LNCAP (cell line): Measurements from ENCODE around the gene SETBP1.

Source experiments
- TF ChIP-seq, protein P1 (sequence below): fragments of 450-650 bp; IDR thresholded peaks from 2 replicates; pipeline ENCODE4 v1.5.1; 2017; ENCODE audit warnings: mild to moderate bottlenecking

SETBP1 gene

DNA sequence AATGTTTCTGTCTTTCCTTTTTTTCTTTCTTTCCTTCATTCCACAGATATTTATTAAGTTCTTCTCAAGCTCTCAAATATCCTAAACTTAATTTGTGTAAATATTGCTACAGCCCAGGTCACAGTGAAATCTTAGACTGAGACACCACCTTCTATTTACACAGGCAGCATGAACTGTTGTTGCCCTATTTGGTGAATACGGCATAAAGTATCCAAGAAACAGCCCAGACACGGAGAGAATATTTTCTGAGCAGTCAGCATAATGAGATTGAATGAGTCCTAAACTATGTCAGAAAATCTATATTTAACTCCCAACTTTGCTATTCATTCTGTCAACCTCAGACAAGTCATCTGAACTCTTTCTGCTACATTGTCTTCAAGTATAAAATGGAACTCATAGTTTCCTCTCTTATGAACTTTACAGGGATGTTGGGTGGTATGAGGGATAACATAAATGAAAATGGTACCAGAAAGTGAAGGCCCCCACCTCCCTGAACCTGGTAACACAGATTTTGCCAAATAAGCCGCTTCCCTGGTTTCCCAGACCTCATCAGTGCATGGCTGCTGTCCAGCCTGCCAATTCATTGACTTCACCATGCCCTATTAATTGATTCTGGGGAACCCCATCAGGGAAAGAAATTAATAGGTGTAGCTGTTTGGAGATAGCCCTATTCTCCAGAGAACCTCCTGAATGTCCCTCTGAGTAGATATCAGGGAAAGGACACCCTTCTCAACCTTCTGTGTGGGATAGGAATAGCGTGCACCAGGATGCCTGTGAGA is 235.9 kb downstream of the SETBP1 start:
- TF ChIP-seq, protein P1, sequence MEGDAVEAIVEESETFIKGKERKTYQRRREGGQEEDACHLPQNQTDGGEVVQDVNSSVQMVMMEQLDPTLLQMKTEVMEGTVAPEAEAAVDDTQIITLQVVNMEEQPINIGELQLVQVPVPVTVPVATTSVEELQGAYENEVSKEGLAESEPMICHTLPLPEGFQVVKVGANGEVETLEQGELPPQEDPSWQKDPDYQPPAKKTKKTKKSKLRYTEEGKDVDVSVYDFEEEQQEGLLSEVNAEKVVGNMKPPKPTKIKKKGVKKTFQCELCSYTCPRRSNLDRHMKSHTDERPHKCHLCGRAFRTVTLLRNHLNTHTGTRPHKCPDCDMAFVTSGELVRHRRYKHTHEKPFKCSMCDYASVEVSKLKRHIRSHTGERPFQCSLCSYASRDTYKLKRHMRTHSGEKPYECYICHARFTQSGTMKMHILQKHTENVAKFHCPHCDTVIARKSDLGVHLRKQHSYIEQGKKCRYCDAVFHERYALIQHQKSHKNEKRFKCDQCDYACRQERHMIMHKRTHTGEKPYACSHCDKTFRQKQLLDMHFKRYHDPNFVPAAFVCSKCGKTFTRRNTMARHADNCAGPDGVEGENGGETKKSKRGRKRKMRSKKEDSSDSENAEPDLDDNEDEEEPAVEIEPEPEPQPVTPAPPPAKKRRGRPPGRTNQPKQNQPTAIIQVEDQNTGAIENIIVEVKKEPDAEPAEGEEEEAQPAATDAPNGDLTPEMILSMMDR, result no peak

DNA sequence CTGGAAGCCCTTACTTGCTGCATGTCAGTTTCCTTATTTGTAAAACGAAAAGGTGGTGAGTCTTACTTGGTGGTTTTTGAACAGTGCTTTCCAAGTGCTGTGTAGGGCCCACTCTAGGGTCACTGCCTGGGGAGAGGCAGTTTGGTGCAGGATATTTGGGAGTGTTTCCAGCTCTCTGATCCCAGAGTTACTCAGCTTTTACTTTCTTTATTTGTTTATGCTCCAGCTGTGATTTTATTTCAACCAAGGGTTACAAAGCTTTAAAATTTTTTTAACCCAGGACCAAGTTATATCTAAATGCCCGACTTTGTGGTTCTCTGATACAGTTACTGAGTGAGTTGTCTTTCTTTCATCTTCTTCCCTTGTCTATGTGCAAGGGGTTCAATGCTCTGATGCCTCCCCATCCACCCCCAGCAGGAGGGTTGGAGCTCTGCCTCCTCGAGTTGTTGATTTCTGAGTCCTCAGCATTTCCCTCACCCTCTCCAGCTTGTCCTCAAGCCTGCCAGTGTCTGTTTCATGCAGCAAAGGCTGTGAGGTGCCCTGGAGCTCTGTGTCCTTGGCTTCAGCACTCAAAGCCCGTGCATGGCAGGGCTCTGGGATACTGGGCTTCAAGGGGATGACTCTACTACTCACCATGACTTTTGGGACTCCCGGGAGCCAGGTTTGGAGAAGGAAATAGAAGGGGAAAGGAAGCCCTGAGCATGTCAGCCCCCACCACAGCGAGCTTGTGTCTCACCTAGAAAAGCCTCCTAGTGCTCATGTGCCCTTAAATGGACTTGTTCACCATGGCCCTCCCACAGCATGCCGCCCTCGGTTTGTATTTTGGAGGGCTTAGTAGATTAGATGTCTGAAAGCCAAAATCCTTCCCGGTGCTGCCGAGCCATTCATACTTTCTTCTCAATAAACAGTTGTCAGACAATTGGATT is 236.8 kb downstream of the SETBP1 start:
- TF ChIP-seq, protein P1, result no peak

DNA sequence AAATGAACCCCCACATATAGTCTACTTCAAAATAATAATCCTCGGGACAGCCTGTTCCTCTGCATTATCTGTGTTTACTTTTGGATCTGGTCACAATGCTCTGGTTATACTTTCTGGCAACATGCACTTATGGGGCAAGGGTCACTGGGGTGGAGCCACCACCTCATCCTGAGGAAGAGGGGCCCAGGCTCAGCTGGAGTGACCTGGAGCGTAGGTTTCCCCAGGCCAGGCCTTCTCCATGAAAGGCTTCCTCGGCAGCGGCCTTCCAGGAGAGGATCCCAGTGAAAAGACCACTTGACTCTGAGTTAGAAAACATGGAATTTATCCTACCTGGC is 237.4 kb downstream of the SETBP1 start:
- TF ChIP-seq, protein P1, result no peak

DNA sequence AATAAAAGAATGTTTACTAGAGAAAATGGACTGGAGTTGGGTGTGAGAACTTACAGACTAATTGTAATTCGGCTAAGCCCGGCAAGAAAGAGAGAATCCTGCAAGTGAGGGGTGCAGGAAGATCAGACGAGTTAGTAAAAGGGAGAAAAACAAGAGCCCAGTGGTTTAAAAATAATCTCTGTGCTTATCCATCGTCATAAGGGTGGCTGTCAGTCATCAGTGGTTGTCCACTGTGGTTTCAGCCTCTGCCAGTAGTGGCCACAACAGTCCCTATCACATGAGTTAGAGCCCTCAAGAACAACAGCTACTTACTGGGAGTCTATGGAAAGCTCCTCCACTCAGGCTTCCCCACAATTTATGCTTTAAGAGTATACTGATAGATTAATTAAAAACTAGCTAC is 239.8 kb downstream of the SETBP1 start:
- TF ChIP-seq, protein P1, result no peak

DNA sequence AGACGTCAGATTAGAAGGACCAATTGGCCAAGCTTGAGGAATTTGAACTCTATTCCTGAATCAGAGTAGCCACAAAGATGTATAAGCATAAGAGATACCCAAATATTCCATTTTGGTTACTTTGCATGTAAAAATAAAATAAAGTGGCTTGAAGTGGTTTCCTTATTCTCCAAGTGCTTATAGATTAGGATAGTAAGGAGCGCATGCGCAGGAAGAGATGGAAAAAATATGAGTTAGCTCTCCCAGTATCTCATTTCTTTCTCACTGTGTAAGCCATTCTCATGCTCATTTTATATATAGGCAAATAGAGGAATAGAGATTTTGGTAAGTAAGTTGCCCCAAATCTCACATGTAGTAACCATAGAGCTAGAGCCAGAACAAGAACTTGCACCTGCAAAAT is 241.3 kb downstream of the SETBP1 start:
- TF ChIP-seq, protein P1, result no peak

DNA sequence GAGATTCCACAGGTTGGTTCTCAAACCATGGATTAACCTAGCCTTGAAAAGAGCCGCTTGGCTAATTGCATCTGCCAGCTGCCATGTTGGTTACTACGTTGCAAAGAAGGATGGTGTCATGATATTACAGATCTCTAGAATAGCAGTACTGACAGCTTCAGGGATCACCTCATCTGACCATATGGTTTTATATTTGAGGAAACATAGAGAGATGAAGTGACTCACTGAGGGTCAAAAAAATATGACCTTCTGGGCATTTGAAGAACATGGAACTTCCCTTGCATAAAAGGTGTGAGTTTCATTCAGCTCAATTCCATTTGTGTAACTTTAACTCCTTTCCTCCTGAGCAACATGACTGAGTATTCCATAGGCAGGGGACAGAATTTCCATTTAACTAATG is 242.3 kb downstream of the SETBP1 start:
- TF ChIP-seq, protein P1, result no peak

DNA sequence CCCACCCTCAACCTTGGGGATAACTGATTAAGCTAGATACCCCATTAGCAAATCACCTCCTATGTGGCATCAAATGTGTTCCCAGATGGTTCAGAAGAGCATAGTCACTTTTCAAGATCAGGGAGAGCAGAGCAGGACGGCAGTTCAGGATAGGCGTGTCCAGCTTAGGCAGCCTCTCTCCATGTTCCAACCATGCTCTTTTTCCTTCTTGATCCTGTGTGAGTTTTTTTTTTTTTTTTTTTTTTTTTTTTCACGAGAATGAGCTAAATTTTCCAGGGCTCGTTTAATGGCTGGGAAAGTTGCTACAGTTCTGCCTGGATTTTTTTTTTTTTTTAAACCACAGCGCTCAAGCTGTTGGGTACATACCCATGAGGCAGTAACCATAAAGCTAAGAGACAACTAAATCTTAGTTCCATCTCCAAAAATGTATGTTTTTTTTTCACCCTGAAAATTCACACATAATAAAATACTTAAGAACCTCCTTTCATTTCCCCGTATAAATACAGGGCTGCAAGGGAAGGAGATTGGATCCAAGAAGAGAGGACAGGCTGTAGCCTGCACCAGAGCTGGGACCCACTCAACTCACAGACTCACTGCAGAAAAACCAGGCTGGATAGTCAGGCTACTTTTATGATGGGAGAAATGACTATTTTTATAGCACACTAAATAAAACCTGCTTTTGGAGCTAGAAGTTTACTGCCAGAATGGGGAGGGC is 244.3 kb downstream of the SETBP1 start:
- TF ChIP-seq, protein P1, result no peak
